Measurements from ENCODE around the gene PTH2R. TPM values are rescaled to one million over a fixed set of nuclear protein-coding genes. Genes with fewer than 3 reads are reported as not detected.
"Not testable (repeated sequence)": the region's sequence is repeated elsewhere in the genome, so short reads cannot be mapped to it uniquely, and the experiment has no call there.

The PTH2R gene
- total and polyA plus RNA-seq, 9 of the 15 experiments (the other 6 are each of a cell fraction or from before 2014, with no cell fraction given), result 2.7 to 8.8 (median 4.2) TPM

DNA sequence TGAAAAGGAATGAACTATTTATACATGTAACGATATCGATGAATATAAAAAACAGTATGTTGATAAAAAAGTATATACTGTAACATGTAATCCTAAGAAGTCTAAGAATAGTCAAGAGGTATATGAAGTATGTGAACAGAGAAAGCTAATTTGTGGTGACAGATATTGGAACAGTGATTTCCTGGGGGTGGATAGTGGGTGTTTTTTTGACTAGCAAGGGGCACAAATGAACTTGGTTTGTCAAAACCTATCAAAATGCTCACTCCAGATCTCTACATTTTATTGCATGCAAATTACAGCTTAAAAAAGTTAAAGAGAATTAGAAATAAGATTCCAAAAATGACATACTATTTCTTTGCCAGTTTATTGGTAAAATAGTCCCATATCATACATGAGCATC lies 35.4 kb downstream of the PTH2R start:
- ChIA-PET CTCF (ENCODE audit: low intra/inter-chr PET ratio) (no interaction called here), POLR2A (no interaction called here)
- no peak overlapping the region for H2AFZ ChIP-seq (ENCODE audit: low read depth, low read length)
- in situ Hi-C loops (cut with MboI), result no loop called here
- no peak for DNase-seq (ENCODE audit: extremely low read depth in 1 of 4, low spot score in 3 of 4)
- no peaks in the 10 kb centered on the region for H3K9me3 ChIP-seq (replicated peaks; ENCODE audit: control insufficient read depth, insufficient read depth, low read depth, low read length)
- no peak overlapping the region for H3K4me3 ChIP-seq
- no peak for FAIRE-seq
- no peaks in the 10 kb centered on the region for H4K20me1 ChIP-seq (replicated peaks; ENCODE audit: control insufficient read depth, insufficient read depth, low read length)
- H3K27me3 ChIP-seq (ENCODE audit: control insufficient read depth in 2 of 2, insufficient read depth in 2 of 2, low read length in 2 of 2), result no peaks in the 10 kb centered on the region
- no peaks in the 10 kb centered on the region for H3K9me1 ChIP-seq (ENCODE audit: control insufficient read depth, insufficient read depth, low read length)
- TF ChIP-seq NFE2L1 (tag; IDR thresholded peaks at IDR 0.05; ENCODE audit: borderline replicate concordance, low read depth), result no peak
- no peak for TF ChIP-seq TBP (optimal IDR thresholded peaks at IDR 0.05; ENCODE audit: low read depth, low read length)
- TF ChIP-seq HCFC1 (IDR thresholded peaks at IDR 0.05; ENCODE audit: low read depth, low read length), result no peak
- no peak for TF ChIP-seq FOXA1 (IDR thresholded peaks at IDR 0.05; ENCODE audit: borderline replicate concordance)
- no peak for TF ChIP-seq STAT5B (CRISPR knock-in tag; IDR thresholded peaks at IDR 0.05)
- no peak for TF ChIP-seq TRIM24 (IDR thresholded peaks at IDR 0.05)
- TF ChIP-seq NFRKB (IDR thresholded peaks at IDR 0.05; ENCODE audit: low read depth), result no peak
- TF ChIP-seq ZNF717 (CRISPR knock-in tag; IDR thresholded peaks at IDR 0.05), result no peak
- no peak for TF ChIP-seq HDAC3 (IDR thresholded peaks at IDR 0.05; ENCODE audit: borderline replicate concordance, partially characterized antibody)
- no peak for TF ChIP-seq GABPA (tag; conservative IDR thresholded peaks at IDR 0.05; ENCODE audit: low read depth)
- no peak for TF ChIP-seq RNF2 (IDR thresholded peaks at IDR 0.05)
- no peak for TF ChIP-seq MAFG (tag; conservative IDR thresholded peaks at IDR 0.05)
- TF ChIP-seq SIN3B (IDR thresholded peaks at IDR 0.05; ENCODE audit: low read depth), result no peak
- TF ChIP-seq, protein P1, sequence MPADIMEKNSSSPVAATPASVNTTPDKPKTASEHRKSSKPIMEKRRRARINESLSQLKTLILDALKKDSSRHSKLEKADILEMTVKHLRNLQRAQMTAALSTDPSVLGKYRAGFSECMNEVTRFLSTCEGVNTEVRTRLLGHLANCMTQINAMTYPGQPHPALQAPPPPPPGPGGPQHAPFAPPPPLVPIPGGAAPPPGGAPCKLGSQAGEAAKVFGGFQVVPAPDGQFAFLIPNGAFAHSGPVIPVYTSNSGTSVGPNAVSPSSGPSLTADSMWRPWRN (IDR thresholded peaks at IDR 0.05; ENCODE audit: low read depth), result no peak
- TF ChIP-seq RFX7 (CRISPR knock-in tag; IDR thresholded peaks at IDR 0.05), result no peak
- no peak for TF ChIP-seq SMC3 (conservative IDR thresholded peaks at IDR 0.05; ENCODE audit: insufficient read depth, low read depth, low read length)
- no peak overlapping the region for H3K27ac ChIP-seq (ENCODE audit: extremely low read depth, low read depth, low read length)
- H3K4me2 ChIP-seq (ENCODE audit: insufficient read depth, low read length), result no peak overlapping the region
- WGBS (ENCODE audit: insufficient coverage, low coverage, missing lambda C conversion rate), result 2% methylated on average over 2 of the region's 2 CpGs
- no peaks in the 10 kb centered on the region for H3K79me2 ChIP-seq (ENCODE audit: control insufficient read depth, insufficient read depth, low read length)
- ATAC-seq, result no peak
- H3K36me3 ChIP-seq (ENCODE audit: control insufficient read depth, insufficient read depth, low read length), result no peaks in the 10 kb centered on the region
- H3K9ac ChIP-seq (ENCODE audit: insufficient read depth in 1 of 2, low read depth in 2 of 2, low read length in 2 of 2), result no peak overlapping the region
- no TSS peak for BruUV-seq (replicated peaks)
- intact Hi-C loops (cut with micrococcal nuclease), result no loop called here
- no peaks in the 10 kb centered on the region for H3K4me1 ChIP-seq (replicated peaks in 1 of 2; ENCODE audit: control insufficient read depth in 2 of 2, insufficient read depth in 2 of 2, low read length in 2 of 2)

DNA sequence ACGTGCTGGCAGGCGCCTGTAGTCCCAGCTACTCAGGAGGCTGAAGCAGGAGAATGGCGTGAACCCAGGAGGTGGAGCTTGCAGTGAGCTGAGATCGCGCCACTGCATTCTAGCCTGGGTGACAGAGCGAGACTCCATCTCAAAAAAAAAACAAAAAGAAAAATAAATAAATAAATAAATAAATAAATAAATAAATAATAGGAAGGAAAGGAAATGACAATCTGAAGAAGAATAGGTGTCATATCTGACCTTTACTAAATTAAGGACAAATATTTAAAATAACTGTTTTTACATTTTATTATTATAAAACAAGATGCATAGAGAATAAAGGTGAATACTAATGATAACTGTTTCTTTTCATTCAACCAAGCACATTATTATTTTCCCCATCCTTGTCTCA lies 40.9 kb downstream of the PTH2R start:
- 17% methylated on average over 2 of the region's 6 CpGs for WGBS (ENCODE audit: insufficient coverage, low coverage, missing lambda C conversion rate)
- H3K9me3 ChIP-seq (replicated peaks; ENCODE audit: control insufficient read depth, insufficient read depth, low read depth, low read length); H3K36me3 ChIP-seq (ENCODE audit: control insufficient read depth, insufficient read depth, low read length); H3K9me1 ChIP-seq (ENCODE audit: control insufficient read depth, insufficient read depth, low read length); POLR2A ChIA-PET; FAIRE-seq; H3K4me2 ChIP-seq (ENCODE audit: insufficient read depth, low read length); H3K27ac ChIP-seq (ENCODE audit: extremely low read depth, low read depth, low read length); H4K20me1 ChIP-seq (replicated peaks; ENCODE audit: control insufficient read depth, insufficient read depth, low read length); H3K79me2 ChIP-seq (ENCODE audit: control insufficient read depth, insufficient read depth, low read length); ATAC-seq; H3K27me3 ChIP-seq (ENCODE audit: control insufficient read depth in 2 of 2, insufficient read depth in 2 of 2, low read length in 2 of 2); H2AFZ ChIP-seq (ENCODE audit: low read depth, low read length); CTCF ChIA-PET (ENCODE audit: low intra/inter-chr PET ratio); H3K9ac ChIP-seq (ENCODE audit: insufficient read depth in 1 of 2, low read depth in 2 of 2, low read length in 2 of 2); intact Hi-C loops (cut with micrococcal nuclease); DNase-seq (ENCODE audit: extremely low read depth in 1 of 4, low spot score in 3 of 4); BruUV-seq (replicated peaks); in situ Hi-C loops (cut with MboI); H3K4me1 ChIP-seq (replicated peaks in 1 of 2; ENCODE audit: control insufficient read depth in 2 of 2, insufficient read depth in 2 of 2, low read length in 2 of 2); H3K4me3 ChIP-seq: not testable (repeated sequence)
